Activated CD8-positive, alpha-beta T cell treated with anti-CD3 and anti-CD28 coated beads for 36 hours (primary cell): ENCODE results near the gene DCHS1. TPM values are rescaled to one million over a fixed set of nuclear protein-coding genes. Genes with fewer than 3 reads are reported as not detected.
A peak's percentile ranks its signal among the peaks of the same experiment; 100 is the strongest.

Source experiments
- ATAC-seq: fragments of 200-7000 bp; cut with Tn5 transposase; one replicate; pipeline ENCODE4 v1.10.0; 2021; ENCODE audit warnings: mild to moderate bottlenecking, moderate library complexity
- CTCF ChIA-PET: fragments of 350-600 bp; sonication (Branson Sonifier 250); formaldehyde crosslinking; loops from one replicate; lab custom pipeline; 2021; ENCODE audit warnings: antibody characterized with exemption; lab: Charles Lee
- POLR2A ChIA-PET: fragments of 350-600 bp; sonication (Branson Sonifier 250); formaldehyde crosslinking; loops from one replicate; lab custom pipeline; 2021; ENCODE audit warnings: antibody characterized with exemption; lab: Charles Lee
- DNase-seq: peaks from one replicate; pipeline ENCODE4 v3.0.0-alpha.2; 2020
- H3K27ac Mint-ChIP-seq: one replicate; pipeline ENCODE4 v1.8.0; 2021; ENCODE audit warnings: mild to moderate bottlenecking, mixed read lengths
- H3K27me3 Mint-ChIP-seq: one replicate; pipeline ENCODE4 v1.8.0; 2021; ENCODE audit warnings: mixed read lengths
- H3K36me3 Mint-ChIP-seq: one replicate; pipeline ENCODE4 v1.8.0; 2021; ENCODE audit warnings: low read depth, mixed read lengths
- H3K4me1 Mint-ChIP-seq: one replicate; pipeline ENCODE4 v1.8.0; 2021; ENCODE audit warnings: low read depth, mixed read lengths
- H3K4me3 Mint-ChIP-seq: one replicate; pipeline ENCODE4 v1.8.0; 2021; ENCODE audit warnings: mild to moderate bottlenecking, moderate library complexity, mixed read lengths
- H3K9me3 Mint-ChIP-seq: one replicate; pipeline ENCODE4 v1.8.0; 2021; ENCODE audit warnings: mixed read lengths
- intact Hi-C: fragments of 100-400 bp; cut with micrococcal nuclease; formaldehyde crosslinking; loops from one replicate; pipeline ENCODE4 v1.10.0; 2022
- total RNA-seq, 2 experiments: library from RNA; stranded (reverse); gene quantifications; one replicate each; pipeline ENCODE4 v1.2.3, GENCODE V29; 2021
- TF ChIP-seq, protein P1 (sequence below): fragments of 200-600 bp; IDR thresholded peaks from one replicate; pipeline ENCODE4 v1.8.0; 2022; ENCODE audit warnings: antibody characterized with exemption, mild to moderate bottlenecking

Gene DCHS1
- total RNA-seq, 2 experiments from 2014 or later: 1.6 TPM

DNA sequence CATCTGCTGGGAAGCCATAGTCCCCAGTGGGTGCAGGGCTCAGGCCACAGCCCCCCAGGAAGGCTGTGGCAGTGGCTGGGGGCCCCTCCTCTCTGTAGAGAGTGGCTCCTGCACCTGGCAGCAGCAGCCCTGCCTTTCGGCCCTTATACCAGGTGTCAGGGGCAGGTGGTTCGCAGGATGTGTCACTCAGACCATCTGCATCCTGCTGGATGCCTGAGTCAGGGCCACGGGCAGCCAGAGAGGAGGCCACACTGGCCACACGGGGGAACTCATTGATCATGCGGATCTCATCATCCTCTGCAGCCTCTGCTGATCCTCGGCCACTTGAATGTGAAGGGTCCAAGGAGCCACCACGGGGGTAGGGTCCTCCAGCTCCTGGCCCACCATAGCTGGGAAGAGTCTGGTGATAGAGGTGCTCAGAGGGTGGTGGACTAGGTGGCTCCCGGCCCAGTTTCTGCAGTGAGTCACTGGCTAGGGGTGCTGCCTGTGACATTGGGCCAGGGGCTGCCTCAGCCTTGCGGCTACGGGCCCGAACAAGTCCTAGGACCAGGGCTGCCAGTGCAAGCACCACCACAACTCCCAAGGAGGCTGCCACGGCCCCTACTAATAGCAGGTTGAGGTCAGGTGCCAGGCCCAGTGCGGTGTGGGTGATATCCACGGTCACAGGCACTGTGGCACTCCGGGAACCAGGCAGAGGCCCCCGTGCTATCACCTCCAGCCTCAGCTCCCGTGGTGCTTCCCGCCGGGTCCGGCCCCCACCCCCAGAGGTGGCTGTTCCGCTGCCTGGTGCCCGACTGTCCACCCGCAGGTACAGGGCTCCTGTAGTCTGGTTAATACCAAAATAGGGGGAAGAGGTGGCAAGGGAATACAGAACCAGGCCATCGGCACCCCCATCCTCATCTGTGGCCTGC is 33.1 kb downstream of the DCHS1 start:
- intact Hi-C loops: no loop called here
- Mint-ChIP-seq H3K4me1 (peaks cover 6% of the 10 kb centered on the region), H3K4me3 (no peak overlapping the region), H3K9me3 (no peaks in the 10 kb centered on the region), H3K36me3 (no peaks in the 10 kb centered on the region), H3K27ac (no peak overlapping the region), H3K27me3 (no peaks in the 10 kb centered on the region)
- POLR2A ChIA-PET: interaction anchor here (0.7 to 2.0 kb wide), 3 partner anchors 9 to 28 kb away, joined by 3 to 6 read pairs (median 4); partner anchors contain the start of gene TAF10
- CTCF ChIA-PET: interaction anchor here (0.9 to 1.4 kb wide), 6 partner anchors 9 to 243 kb away, joined by 3 to 5 read pairs (median 4); partner anchors contain the start of gene TAF10
- DNase-seq: no peak
- ATAC-seq: no peak
- TF ChIP-seq, protein P1, sequence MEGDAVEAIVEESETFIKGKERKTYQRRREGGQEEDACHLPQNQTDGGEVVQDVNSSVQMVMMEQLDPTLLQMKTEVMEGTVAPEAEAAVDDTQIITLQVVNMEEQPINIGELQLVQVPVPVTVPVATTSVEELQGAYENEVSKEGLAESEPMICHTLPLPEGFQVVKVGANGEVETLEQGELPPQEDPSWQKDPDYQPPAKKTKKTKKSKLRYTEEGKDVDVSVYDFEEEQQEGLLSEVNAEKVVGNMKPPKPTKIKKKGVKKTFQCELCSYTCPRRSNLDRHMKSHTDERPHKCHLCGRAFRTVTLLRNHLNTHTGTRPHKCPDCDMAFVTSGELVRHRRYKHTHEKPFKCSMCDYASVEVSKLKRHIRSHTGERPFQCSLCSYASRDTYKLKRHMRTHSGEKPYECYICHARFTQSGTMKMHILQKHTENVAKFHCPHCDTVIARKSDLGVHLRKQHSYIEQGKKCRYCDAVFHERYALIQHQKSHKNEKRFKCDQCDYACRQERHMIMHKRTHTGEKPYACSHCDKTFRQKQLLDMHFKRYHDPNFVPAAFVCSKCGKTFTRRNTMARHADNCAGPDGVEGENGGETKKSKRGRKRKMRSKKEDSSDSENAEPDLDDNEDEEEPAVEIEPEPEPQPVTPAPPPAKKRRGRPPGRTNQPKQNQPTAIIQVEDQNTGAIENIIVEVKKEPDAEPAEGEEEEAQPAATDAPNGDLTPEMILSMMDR: no peak

DNA sequence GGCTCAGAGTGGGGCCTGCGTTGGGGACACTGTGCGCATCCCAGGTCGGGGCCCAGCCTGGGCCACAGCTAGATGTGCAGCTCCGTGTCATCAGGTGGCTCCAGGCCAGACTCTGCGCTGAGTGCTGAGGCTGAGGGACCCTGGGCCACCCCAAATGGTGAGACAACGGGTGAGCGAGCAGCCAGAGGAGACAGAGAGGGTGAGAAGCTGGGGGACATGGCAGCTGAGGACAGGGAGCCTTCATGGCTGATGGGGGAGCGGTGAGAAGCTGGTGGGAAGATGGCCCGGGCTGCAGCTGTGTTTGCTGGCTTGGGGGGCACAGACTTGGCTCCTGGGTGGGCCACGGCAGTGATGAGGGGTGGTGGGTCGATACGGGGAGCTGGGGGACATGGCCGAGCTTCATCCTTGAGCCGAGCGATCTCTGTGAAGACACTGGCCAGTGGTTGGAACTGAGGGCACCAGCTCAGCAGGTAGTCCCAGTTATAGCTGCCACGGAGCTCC is 33.8 kb downstream of the DCHS1 start:
- H3K4me3 Mint-ChIP-seq: no peak overlapping the region
- POLR2A ChIA-PET: interaction anchor here (0.7 to 2.0 kb wide), 5 partner anchors 9 to 53 kb away, joined by 3 to 6 read pairs (median 3); partner anchors contain the start of gene TAF10
- TF ChIP-seq, protein P1: no peak
- H3K36me3 Mint-ChIP-seq: no peaks in the 10 kb centered on the region
- CTCF ChIA-PET: interaction anchor here (0.8 to 1.4 kb wide), 8 partner anchors 9 to 243 kb away, joined by 3 to 5 read pairs (median 4); partner anchors contain the start of genes MRPL17 and TAF10
- H3K4me1 Mint-ChIP-seq: peaks cover 3% of the 10 kb centered on the region
- no peak overlapping the region for H3K27ac Mint-ChIP-seq
- H3K9me3 Mint-ChIP-seq: no peaks in the 10 kb centered on the region
- H3K27me3 Mint-ChIP-seq: no peaks in the 10 kb centered on the region
- no peak for ATAC-seq
- intact Hi-C loops: no loop called here
- no peak for DNase-seq

DNA sequence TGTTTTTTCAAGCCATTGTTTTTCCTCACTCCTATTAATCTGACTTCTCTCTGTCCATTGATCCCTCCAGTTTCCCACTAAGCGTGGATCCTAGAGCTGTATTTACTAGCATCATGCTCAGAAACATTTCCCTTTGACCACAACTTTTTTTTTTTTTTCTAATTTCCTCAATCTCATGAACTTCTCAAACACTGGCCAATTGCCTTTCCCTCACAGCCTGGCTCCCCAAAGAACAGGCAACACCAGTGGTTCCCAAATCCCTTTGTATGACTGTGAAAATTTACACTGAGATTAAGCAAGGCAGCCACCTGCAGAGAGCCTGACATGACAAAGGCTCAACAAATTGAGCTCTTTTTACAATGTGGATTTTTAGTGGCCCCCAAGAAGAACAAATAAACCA is 35.0 kb downstream of the DCHS1 start:
- Mint-ChIP-seq H3K4me1 (peaks cover 3% of the 10 kb centered on the region), H3K27ac (no peak overlapping the region), H3K36me3 (peaks cover 5% of the 10 kb centered on the region), H3K27me3 (no peaks in the 10 kb centered on the region), H3K4me3 (no peak overlapping the region), H3K9me3 (no peaks in the 10 kb centered on the region)
- POLR2A ChIA-PET: interaction anchor here (0.5 to 2.0 kb wide), 6 partner anchors 8 to 73 kb away, joined by 3 to 6 read pairs (median 3); partner anchors contain the start of gene TAF10
- intact Hi-C loops: no loop called here
- CTCF ChIA-PET: interaction anchor here (1.1 to 1.4 kb wide), 2 partner anchors 31 to 117 kb away, joined by 4 to 5 read pairs; no protein-coding TSS in a partner anchor
- TF ChIP-seq, protein P1: no peak
- ATAC-seq (no peak), DNase-seq (no peak)

DNA sequence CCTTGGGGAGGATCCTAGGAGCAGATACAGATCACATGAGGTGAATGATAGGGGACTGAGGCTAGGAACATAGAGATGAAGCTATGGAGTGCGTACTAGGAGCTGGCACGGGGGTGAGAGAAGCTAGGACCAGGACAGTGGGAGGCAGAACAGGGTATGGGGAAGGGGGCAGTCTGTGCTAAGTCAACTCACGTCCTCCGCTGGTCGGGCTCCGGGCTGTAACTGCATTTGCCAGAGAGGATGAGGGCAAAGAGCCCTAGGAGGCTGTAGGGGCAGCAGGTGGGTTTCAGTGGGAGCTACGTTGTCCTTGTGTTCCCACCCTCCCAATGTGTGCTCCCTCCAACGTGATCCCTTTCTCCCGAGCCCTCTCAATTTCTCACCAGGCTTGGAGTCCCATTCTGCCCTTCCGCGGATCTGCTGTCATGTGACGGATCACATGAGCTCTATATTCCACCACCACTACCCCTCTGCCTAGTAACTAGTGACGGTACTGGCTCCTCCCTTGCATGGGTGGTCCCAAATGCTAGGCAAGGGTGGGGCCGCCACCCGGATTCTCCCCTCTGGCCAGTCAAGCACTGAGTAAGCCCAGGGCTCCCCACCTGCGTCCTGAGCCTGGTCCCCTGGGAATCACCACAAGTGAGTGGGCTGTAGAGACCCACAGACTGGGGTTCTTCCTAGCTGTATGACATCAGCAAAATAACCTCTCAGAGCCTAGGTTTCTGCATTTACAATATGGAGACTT is 36.4 kb downstream of the DCHS1 start, which contains the start of gene TPP1:
TPP1 (minus strand) TSS at position 419 of the 742 bp plus-strand sequence; CDS start at position 397, 22 bp downstream.
- ATAC-seq (peak; percentile 98), DNase-seq (peak; percentile 96)
- no peak within 1 kb of the TSS for H3K4me3 Mint-ChIP-seq
- POLR2A ChIA-PET: interaction anchor here (0.7 to 3.3 kb wide), 16 partner anchors 8 to 307 kb away, joined by 3 to 20 read pairs (median 5); partner anchors contain the start of genes DCHS1, ILK, MRPL17 and RRP8
- H3K36me3 Mint-ChIP-seq: peaks cover 6% of the 10 kb centered on the region
- H3K4me1 Mint-ChIP-seq: peaks cover 3% of the 10 kb centered on the region
- H3K9me3 Mint-ChIP-seq: no peaks in the 10 kb centered on the region
- CTCF ChIA-PET: interaction anchor here (0.6 to 2.7 kb wide), 16 partner anchors 10 to 240 kb away, joined by 3 to 23 read pairs (median 4); partner anchors contain the start of genes ILK, MRPL17 and RRP8
- H3K27me3 Mint-ChIP-seq: no peaks in the 10 kb centered on the region
- TF ChIP-seq, protein P1: no peak
- no peak within 1 kb of the TSS for H3K27ac Mint-ChIP-seq
- intact Hi-C loops: loop anchor here (10.0 kb wide), 1 partner anchor 126 kb away; no protein-coding TSS in a partner anchor
